HEK293 (cell line): ENCODE results near the gene LYVE1.

Experiments
- CTCF ChIA-PET: fragments of 350-600 bp; formaldehyde crosslinking; extraction: SDS; loops from one replicate; lab custom pipeline; 2021; ENCODE audit warnings: antibody characterized with exemption; lab: Yijun Ruan, JAX
- POLR2A ChIA-PET: fragments of 300-600 bp; formaldehyde crosslinking; extraction: SDS; loops from one replicate; lab custom pipeline; 2020; ENCODE audit warnings: antibody characterized with exemption, inconsistent platforms; lab: Yijun Ruan, JAX
- H3K27ac ChIP-seq: fragments of 200-500 bp; sonication (Bioruptor generic); 2 replicates; pipeline ENCODE4 v1.5.1; 2014; ENCODE audit warnings: low read depth, low read length, control low read depth, inconsistent platforms; ENCODE audit errors: extremely low read depth
- H3K36me3 ChIP-seq, 2 experiments: fragments of 200-500 bp in 1 of 2; sonication (Bioruptor generic) in 1 of 2; 1 replicate in 1 of 2; 2 replicates in 1 of 2; pipeline ENCODE4 v1.5.1; 2014 to 2017; ENCODE audit warnings: inconsistent platforms in 2 of 2, low read length in 2 of 2; ENCODE audit not compliant: control insufficient read depth in 2 of 2, insufficient read depth in 1 of 2
- H3K4me1 ChIP-seq: fragments of 200-500 bp; sonication (Bioruptor generic); 2 replicates; pipeline ENCODE4 v1.5.1; 2014; ENCODE audit warnings: mild to moderate bottlenecking, low read length, inconsistent platforms; ENCODE audit not compliant: control insufficient read depth, insufficient read depth
- H3K4me3 ChIP-seq: 2 replicates; pipeline ENCODE4 v1.5.1; 2011; ENCODE audit warnings: low read depth, mild to moderate bottlenecking, control low read depth, low read length, moderate library complexity
- H3K9me3 ChIP-seq: fragments of 200-500 bp; sonication (Bioruptor generic); 2 replicates; pipeline ENCODE4 v1.5.1; 2014; ENCODE audit warnings: low read depth, low read length, inconsistent platforms; ENCODE audit not compliant: control insufficient read depth, insufficient read depth
- EGR2 ChIP-seq: fragments of 450-650 bp; formaldehyde crosslinking; IDR thresholded peaks from 2 replicates; pipeline ENCODE4 v1.5.1; 2016; ENCODE audit warnings: low read depth, missing biosample characterization, missing genetic modification characterization
- KLF8 ChIP-seq: fragments of 450-650 bp; formaldehyde crosslinking; IDR thresholded peaks from 2 replicates; pipeline ENCODE4 v1.5.1; 2016; ENCODE audit warnings: missing biosample characterization, missing genetic modification characterization
- ZBTB1 ChIP-seq: fragments of 450-650 bp; formaldehyde crosslinking; IDR thresholded peaks from 2 replicates; pipeline ENCODE4 v1.5.1; 2016; ENCODE audit warnings: missing biosample characterization, missing genetic modification characterization
- ZEB2 ChIP-seq: fragments of 450-650 bp; formaldehyde crosslinking; IDR thresholded peaks from 2 replicates; pipeline ENCODE4 v1.5.1; 2016; ENCODE audit warnings: missing biosample characterization, missing genetic modification characterization
- ZNF132 ChIP-seq: fragments of 450-650 bp; formaldehyde crosslinking; IDR thresholded peaks from 2 replicates; pipeline ENCODE4 v1.5.1; 2017; ENCODE audit warnings: missing biosample characterization, missing genetic modification characterization, borderline replicate concordance
- ZNF16 ChIP-seq: fragments of 450-650 bp; formaldehyde crosslinking; IDR thresholded peaks from 2 replicates; pipeline ENCODE4 v1.5.1; 2016; ENCODE audit warnings: low read depth, missing biosample characterization, missing genetic modification characterization
- ZNF184 ChIP-seq: fragments of 450-650 bp; IDR thresholded peaks from 2 replicates; pipeline ENCODE4 v1.5.1; 2018; ENCODE audit warnings: missing biosample characterization, mild to moderate bottlenecking, missing genetic modification characterization
- ZNF221 ChIP-seq: fragments of 450-650 bp; formaldehyde crosslinking; IDR thresholded peaks from 2 replicates; pipeline ENCODE4 v1.5.1; 2017; ENCODE audit warnings: missing biosample characterization, missing genetic modification characterization, borderline replicate concordance
- ZNF292 ChIP-seq: fragments of 450-650 bp; formaldehyde crosslinking; IDR thresholded peaks from 2 replicates; pipeline ENCODE4 v1.5.1; 2016; ENCODE audit warnings: low read depth, missing biosample characterization, missing genetic modification characterization, borderline replicate concordance
- ZNF302 ChIP-seq: fragments of 450-650 bp; formaldehyde crosslinking; IDR thresholded peaks from 2 replicates; pipeline ENCODE4 v1.5.1; 2016; ENCODE audit warnings: missing biosample characterization, missing genetic modification characterization, low read depth
- ZNF350 ChIP-seq: fragments of 450-650 bp; formaldehyde crosslinking; IDR thresholded peaks from 2 replicates; pipeline ENCODE4 v1.5.0; 2017; ENCODE audit warnings: missing biosample characterization, mild to moderate bottlenecking, missing genetic modification characterization
- ZNF654 ChIP-seq: fragments of 450-650 bp; formaldehyde crosslinking; IDR thresholded peaks from 2 replicates; pipeline ENCODE4 v1.5.1; 2016; ENCODE audit warnings: low read depth, missing biosample characterization, missing genetic modification characterization
- ZNF701 ChIP-seq: fragments of 450-650 bp; formaldehyde crosslinking; IDR thresholded peaks from 2 replicates; pipeline ENCODE4 v1.5.1; 2016; ENCODE audit warnings: missing biosample characterization, missing genetic modification characterization
- ZNF843 ChIP-seq: fragments of 450-650 bp; formaldehyde crosslinking; IDR thresholded peaks from 2 replicates; pipeline ENCODE4 v1.5.1; 2016; ENCODE audit warnings: missing biosample characterization, missing genetic modification characterization
- TF ChIP-seq, protein P1 (sequence below): fragments of 450-650 bp; formaldehyde crosslinking; IDR thresholded peaks from 2 replicates; pipeline ENCODE4; 2016; ENCODE audit warnings: missing biosample characterization, missing genetic modification characterization
- TF ChIP-seq, protein P2 (sequence below): fragments of 450-650 bp; formaldehyde crosslinking; conservative IDR thresholded peaks from 2 replicates; pipeline ENCODE4 v1.5.1; 2016; ENCODE audit warnings: low read depth, missing biosample characterization, missing genetic modification characterization
- TF ChIP-seq, protein P3 (sequence below): fragments of 450-650 bp; formaldehyde crosslinking; IDR thresholded peaks from 2 replicates; pipeline ENCODE4 v1.5.1; 2016; ENCODE audit warnings: missing biosample characterization, missing genetic modification characterization, borderline replicate concordance
- TF ChIP-seq, protein P4 (sequence below): fragments of 450-650 bp; formaldehyde crosslinking; IDR thresholded peaks from 2 replicates; pipeline ENCODE4 v1.5.1; 2016; ENCODE audit warnings: missing biosample characterization, missing genetic modification characterization

Gene LYVE1

DNA sequence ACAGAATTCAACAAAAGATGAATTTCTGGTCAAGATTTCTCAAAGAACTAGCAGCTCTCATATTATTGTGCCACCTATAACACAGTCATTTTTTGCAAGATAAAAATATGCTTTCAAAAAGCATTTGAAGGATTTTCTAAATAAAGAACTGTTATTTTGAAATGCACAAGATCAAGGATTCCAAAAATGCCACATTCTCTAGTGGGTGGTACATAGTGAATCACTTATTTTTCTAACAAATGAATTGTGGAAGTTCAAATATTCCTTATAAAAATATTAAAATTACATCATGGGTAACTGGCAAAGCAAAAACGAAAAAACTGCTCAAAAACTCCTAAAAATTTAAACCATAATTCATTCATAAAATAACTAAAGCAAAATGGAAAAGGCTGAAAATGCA is 29.5 kb downstream of the LYVE1 start:
- TF ChIP-seq, protein P1, sequence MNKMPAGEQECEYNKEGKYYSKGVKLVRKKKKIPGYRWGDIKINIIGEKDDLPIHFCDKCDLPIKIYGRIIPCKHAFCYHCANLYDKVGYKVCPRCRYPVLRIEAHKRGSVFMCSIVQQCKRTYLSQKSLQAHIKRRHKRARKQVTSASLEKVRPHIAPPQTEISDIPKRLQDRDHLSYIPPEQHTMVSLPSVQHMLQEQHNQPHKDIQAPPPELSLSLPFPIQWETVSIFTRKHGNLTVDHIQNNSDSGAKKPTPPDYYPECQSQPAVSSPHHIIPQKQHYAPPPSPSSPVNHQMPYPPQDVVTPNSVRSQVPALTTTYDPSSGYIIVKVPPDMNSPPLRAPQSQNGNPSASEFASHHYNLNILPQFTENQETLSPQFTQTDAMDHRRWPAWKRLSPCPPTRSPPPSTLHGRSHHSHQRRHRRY = no peak
- no peak for TF ChIP-seq ZNF132
- no peak for TF ChIP-seq ZNF16 (tag by site-specific recombination)
- TF ChIP-seq KLF8 (tag by site-specific recombination) = no peak
- TF ChIP-seq ZNF654 (tag by site-specific recombination) = no peak
- TF ChIP-seq ZNF843 (tag by site-specific recombination) = no peak
- TF ChIP-seq ZNF350 (tag by site-specific recombination) = no peak
- ChIA-PET CTCF (no interaction called here), POLR2A (no interaction called here)
- peaks cover 0 to under 1% of the 10 kb centered on the region in 2 experiments; a peak in 1 of 3 replicates for H3K36me3 ChIP-seq
- no peak overlapping the region for H3K4me3 ChIP-seq
- no peak overlapping the region for H3K27ac ChIP-seq
- no peaks in the 10 kb centered on the region for H3K9me3 ChIP-seq
- H3K4me1 ChIP-seq = no peaks in the 10 kb centered on the region

DNA sequence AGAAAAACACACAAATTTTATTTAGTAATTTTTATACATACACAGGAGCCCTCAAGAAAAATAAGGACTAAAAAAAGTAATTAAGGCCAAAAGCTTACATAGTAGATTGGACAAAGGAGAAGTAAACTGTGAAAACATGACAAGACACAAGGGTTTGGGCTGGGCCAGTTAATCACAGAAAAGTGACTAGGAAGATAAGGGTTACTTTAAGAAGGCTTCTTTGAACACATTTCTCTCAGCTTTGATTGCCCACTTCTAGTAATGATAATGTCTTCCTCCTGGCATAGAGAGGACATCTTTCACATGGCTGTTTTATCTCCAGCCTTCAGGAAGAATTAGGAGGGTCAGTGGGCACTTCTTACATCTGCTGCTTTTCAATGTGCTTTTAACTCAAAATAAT is 30.9 kb downstream of the LYVE1 start:
- Histone ChIP-seq H3K4me3 (no peak overlapping the region), H3K4me1 (no peaks in the 10 kb centered on the region), H3K27ac (no peak overlapping the region), H3K9me3 (no peaks in the 10 kb centered on the region), H3K36me3 (peaks cover 0 to 8% of the 10 kb centered on the region in 2 experiments; a peak in 1 of 3 replicates)
- TF ChIP-seq ZNF701 (tag by site-specific recombination) (no peak), ZNF184 (tag by site-specific recombination) (no peak), ZNF292 (tag by site-specific recombination) (no peak), EGR2 (tag by site-specific recombination) (no peak), ZNF221 (tag by site-specific recombination) (no peak)
- TF ChIP-seq, protein P2, sequence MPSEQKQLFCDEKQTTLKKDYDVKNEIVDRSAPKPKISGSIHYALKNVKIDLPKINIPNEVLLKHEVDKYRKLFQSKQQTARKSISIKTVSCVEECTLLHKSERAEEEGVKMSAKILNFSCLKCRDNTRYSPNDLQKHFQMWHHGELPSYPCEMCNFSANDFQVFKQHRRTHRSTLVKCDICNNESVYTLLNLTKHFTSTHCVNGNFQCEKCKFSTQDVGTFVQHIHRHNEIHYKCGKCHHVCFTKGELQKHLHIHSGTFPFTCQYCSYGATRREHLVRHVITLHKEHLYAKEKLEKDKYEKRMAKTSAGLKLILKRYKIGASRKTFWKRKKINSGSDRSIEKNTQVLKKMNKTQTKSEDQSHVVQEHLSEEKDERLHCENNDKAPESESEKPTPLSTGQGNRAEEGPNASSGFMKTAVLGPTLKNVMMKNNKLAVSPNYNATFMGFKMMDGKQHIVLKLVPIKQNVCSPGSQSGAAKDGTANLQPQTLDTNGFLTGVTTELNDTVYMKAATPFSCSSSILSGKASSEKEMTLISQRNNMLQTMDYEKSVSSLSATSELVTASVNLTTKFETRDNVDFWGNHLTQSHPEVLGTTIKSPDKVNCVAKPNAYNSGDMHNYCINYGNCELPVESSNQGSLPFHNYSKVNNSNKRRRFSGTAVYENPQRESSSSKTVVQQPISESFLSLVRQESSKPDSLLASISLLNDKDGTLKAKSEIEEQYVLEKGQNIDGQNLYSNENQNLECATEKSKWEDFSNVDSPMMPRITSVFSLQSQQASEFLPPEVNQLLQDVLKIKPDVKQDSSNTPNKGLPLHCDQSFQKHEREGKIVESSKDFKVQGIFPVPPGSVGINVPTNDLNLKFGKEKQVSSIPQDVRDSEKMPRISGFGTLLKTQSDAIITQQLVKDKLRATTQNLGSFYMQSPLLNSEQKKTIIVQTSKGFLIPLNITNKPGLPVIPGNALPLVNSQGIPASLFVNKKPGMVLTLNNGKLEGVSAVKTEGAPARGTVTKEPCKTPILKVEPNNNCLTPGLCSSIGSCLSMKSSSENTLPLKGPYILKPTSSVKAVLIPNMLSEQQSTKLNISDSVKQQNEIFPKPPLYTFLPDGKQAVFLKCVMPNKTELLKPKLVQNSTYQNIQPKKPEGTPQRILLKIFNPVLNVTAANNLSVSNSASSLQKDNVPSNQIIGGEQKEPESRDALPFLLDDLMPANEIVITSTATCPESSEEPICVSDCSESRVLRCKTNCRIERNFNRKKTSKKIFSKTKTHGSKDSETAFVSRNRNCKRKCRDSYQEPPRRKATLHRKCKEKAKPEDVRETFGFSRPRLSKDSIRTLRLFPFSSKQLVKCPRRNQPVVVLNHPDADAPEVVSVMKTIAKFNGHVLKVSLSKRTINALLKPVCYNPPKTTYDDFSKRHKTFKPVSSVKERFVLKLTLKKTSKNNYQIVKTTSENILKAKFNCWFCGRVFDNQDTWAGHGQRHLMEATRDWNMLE (tag by site-specific recombination) = no peak
- ChIA-PET CTCF (no interaction called here), POLR2A (no interaction called here)

DNA sequence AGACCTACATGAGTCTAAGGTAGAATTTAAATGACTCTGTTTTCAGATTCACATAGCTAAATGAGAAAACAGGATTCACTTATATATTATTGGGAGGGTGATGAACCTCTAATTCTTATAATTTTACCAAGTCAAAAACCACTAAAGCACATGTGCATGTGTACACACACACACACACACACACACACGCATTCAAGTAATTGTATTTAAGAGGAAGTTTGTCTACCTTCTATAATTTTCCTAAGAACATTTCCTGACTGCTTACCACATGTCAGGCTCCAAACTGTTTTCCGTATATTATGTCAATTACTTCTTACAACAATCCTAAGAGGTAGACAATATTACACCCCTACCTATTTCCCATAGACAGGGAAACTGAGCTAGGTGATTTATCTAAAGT is 34.1 kb downstream of the LYVE1 start:
- Histone ChIP-seq H3K4me3 (no peak overlapping the region), H3K9me3 (no peaks in the 10 kb centered on the region), H3K4me1 (no peaks in the 10 kb centered on the region), H3K27ac (no peak overlapping the region), H3K36me3 (peaks cover 0 to 22% of the 10 kb centered on the region in 2 experiments; a peak in 1 of 3 replicates)
- CTCF ChIA-PET = interaction anchor here (0.6 to 1.1 kb wide), 5 partner anchors 14 to 184 kb away, joined by 3 to 4 read pairs (median 3); no protein-coding TSS in a partner anchor
- POLR2A ChIA-PET = no interaction called here
- TF ChIP-seq ZBTB1 (tag by site-specific recombination) (no peak), ZEB2 (tag by site-specific recombination) (no peak), ZNF302 (no peak)
- TF ChIP-seq, protein P3, sequence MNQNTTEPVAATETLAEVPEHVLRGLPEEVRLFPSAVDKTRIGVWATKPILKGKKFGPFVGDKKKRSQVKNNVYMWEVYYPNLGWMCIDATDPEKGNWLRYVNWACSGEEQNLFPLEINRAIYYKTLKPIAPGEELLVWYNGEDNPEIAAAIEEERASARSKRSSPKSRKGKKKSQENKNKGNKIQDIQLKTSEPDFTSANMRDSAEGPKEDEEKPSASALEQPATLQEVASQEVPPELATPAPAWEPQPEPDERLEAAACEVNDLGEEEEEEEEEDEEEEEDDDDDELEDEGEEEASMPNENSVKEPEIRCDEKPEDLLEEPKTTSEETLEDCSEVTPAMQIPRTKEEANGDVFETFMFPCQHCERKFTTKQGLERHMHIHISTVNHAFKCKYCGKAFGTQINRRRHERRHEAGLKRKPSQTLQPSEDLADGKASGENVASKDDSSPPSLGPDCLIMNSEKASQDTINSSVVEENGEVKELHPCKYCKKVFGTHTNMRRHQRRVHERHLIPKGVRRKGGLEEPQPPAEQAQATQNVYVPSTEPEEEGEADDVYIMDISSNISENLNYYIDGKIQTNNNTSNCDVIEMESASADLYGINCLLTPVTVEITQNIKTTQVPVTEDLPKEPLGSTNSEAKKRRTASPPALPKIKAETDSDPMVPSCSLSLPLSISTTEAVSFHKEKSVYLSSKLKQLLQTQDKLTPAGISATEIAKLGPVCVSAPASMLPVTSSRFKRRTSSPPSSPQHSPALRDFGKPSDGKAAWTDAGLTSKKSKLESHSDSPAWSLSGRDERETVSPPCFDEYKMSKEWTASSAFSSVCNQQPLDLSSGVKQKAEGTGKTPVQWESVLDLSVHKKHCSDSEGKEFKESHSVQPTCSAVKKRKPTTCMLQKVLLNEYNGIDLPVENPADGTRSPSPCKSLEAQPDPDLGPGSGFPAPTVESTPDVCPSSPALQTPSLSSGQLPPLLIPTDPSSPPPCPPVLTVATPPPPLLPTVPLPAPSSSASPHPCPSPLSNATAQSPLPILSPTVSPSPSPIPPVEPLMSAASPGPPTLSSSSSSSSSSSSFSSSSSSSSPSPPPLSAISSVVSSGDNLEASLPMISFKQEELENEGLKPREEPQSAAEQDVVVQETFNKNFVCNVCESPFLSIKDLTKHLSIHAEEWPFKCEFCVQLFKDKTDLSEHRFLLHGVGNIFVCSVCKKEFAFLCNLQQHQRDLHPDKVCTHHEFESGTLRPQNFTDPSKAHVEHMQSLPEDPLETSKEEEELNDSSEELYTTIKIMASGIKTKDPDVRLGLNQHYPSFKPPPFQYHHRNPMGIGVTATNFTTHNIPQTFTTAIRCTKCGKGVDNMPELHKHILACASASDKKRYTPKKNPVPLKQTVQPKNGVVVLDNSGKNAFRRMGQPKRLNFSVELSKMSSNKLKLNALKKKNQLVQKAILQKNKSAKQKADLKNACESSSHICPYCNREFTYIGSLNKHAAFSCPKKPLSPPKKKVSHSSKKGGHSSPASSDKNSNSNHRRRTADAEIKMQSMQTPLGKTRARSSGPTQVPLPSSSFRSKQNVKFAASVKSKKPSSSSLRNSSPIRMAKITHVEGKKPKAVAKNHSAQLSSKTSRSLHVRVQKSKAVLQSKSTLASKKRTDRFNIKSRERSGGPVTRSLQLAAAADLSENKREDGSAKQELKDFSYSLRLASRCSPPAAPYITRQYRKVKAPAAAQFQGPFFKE (tag by site-specific recombination) = no peak
- TF ChIP-seq, protein P4, sequence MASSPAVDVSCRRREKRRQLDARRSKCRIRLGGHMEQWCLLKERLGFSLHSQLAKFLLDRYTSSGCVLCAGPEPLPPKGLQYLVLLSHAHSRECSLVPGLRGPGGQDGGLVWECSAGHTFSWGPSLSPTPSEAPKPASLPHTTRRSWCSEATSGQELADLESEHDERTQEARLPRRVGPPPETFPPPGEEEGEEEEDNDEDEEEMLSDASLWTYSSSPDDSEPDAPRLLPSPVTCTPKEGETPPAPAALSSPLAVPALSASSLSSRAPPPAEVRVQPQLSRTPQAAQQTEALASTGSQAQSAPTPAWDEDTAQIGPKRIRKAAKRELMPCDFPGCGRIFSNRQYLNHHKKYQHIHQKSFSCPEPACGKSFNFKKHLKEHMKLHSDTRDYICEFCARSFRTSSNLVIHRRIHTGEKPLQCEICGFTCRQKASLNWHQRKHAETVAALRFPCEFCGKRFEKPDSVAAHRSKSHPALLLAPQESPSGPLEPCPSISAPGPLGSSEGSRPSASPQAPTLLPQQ (tag by site-specific recombination) = no peak
